Left cardiac atrium (tissue), 4 donors: ENCODE results near the gene LRRC10. TPM values are rescaled to one million over a fixed set of nuclear protein-coding genes. Genes with fewer than 3 reads are reported as not detected.

Experiments
- ATAC-seq, 2 donors: fragments of 200-7000 bp; cut with Tn5 transposase; one replicate each; pipeline ENCODE4 v1.9.1; 2020; ENCODE audit warnings: mild to moderate bottlenecking in 2 of 2, moderate library complexity in 2 of 2
- DNase-seq: peaks from one replicate; pipeline ENCODE4 v3.0.0-alpha.2; 2020
- intact Hi-C, 2 donors: fragments of 100-400 bp; cut with DNase I; formaldehyde crosslinking; loops; one replicate each; pipeline versions ENCODE4 v1.14.1 to v1.15.1; 2022 to 2023
- microRNA-seq, 2 donors: library from miRNA; unstranded; fragments of <30 nt; microRNA quantifications; one replicate each; pipeline ENCODE4 v1.2.0, GENCODE V29; 2020
- total RNA-seq, 2 donors: library from RNA; stranded (reverse); fragmentation: NEBNext Ultra II Directional; extraction: Animal tissue kit (Norgen Biotek cat#: 25700); gene quantifications; one replicate each; pipeline ENCODE4 v1.2.1, GENCODE V29; 2021
- donor health status: DM: no; HTN: yes; CAD: no.
- donor health status: DM: no; HTN: yes; CAD: no; lungs with severe emphysema.
- donor health status: DM: yes; HTN: yes; CAD: no.
- donor health status: Dilated cardiomyopathy.

The LRRC10 gene
- total RNA-seq, 2 donors from 2014 or later = 12.0 to 19.6 TPM

- intact Hi-C loops = loop anchor here in 1 of 2 donors (10.0 kb wide), 1 partner anchor 174 kb away; no protein-coding TSS in a partner anchor
Observed at GRCh38 chr12:69579029-69579428, 31.7 kb downstream of the LRRC10 start.

GRCh38 chr12:69578283-69578682, 32.4 kb downstream of the LRRC10 start:
- DNase-seq (no peak), ATAC-seq (no peak)
- intact Hi-C loops = loop anchor here in 1 of 2 donors (10.0 kb wide), 1 partner anchor 173 kb away; no protein-coding TSS in a partner anchor

More at GRCh38 chr12:69579029-69579428, 31.7 kb downstream of the LRRC10 start:
- ATAC-seq = no peak
- no peak for DNase-seq

- DNase-seq (no peak), ATAC-seq (no peak)
- intact Hi-C loops = loop anchor here in 1 of 2 donors (10.0 kb wide), 1 partner anchor 171 kb away; no protein-coding TSS in a partner anchor
Observed at GRCh38 chr12:69575346-69575745, 35.4 kb downstream of the LRRC10 start.

GRCh38 chr12:69570545-69571399, 39.9 kb downstream of the LRRC10 start:
- intact Hi-C loops = loop anchor here (2.0 to 10.0 kb wide), 3 partner anchors 100 to 166 kb away; partner anchors contain the start of gene FRS2 (in 1 of the 2)
- DNase-seq (peak; percentile 37), ATAC-seq (peak; percentile 76 to 82)

DNA sequence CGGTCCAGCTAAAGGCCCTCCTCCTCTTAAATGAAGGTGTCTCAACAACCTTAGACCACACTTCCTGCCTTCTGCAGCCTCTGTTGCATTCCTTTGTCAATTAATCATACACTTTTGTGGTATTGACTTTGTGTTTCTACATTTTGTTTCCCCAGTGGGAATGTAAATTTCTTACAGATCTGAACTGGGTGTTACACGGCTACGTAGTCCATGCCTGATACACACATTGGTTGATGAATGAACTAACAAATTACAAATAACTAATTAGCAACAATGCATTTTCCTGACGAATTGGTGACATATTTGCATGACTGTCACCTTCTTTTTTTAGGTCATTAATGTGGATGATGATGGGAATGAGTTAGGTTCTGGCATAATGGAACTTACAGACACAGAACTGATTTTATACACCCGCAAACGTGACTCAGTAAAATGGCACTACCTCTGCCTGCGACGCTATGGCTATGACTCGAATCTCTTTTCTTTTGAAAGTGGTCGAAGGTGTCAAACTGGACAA, 40.6 kb downstream of the LRRC10 start:
- ATAC-seq = no peak
- no peak for DNase-seq
- intact Hi-C loops = loop anchor here (2.0 to 10.0 kb wide), 3 partner anchors 99 to 165 kb away; partner anchors contain the start of gene FRS2 (in 1 of the 2)

DNA sequence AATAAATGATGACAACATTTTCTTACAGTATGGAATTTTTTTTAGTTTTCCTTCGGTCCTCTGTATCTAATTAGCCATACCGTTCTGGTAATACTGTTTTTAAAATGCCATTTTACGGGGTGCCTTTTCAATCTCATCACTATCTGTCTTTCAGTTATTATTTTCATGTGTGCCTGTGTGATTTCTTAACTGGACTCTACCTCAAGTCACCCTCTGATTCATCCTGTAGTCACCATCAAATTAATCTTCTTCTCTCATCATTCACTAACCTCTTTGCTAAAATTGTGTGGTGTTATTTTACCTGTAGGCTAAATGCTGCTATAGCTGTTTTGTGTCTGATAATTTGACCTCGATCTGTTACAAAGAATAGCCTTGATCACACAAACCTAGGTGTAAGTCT, 41.5 kb downstream of the LRRC10 start:
- intact Hi-C loops = no loop called here
- DNase-seq = no peak
- ATAC-seq = no peak

DNA sequence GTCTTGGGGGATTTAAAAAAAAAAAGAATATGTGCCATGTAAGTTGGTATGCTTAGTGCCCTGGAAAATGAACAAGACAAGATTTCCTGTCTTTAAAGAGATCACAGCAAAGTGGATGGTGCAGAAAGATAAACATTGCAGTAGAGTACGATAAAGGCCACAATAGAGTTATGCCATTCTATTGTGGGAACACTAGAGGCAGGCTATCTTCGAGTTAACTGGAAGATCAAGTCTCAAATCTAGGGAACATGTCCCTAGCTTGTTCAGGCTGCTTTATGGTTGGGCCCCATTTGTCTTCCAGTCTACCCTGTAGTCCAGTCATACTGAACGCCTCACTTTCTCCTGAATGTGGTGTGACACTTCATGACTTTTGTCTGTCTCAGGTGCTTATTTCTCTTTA, 44.1 kb downstream of the LRRC10 start:
- ATAC-seq (no peak), DNase-seq (no peak)
- intact Hi-C loops = no loop called here

GRCh38 chr12:69563166-69563762, 47.4 kb downstream of the LRRC10 start:
- intact Hi-C loops = no loop called here

More at GRCh38 chr12:69563166-69563762, 47.4 kb downstream of the LRRC10 start:
- no peak for ATAC-seq
- DNase-seq = no peak

Small RNA genes within 50 kb of the gene (microRNA-seq; reads per million reads assigned to microRNA genes)
- gene MIR3913-1 = 0 reads per million in 2 donors
- gene MIR3913-2 = 0 reads per million in 2 donors

Other genes starting within 250 kb of the LRRC10 start
- 10 to 100 TPM; 21.3 to 30.7 TPM for gene FRS2, start 140.5 kb downstream of the LRRC10 start, total RNA-seq
- gene CCT2, start 25.4 kb downstream of the LRRC10 start, total RNA-seq = 100 to 1,000 TPM in 1 of 2 donors, 10 to 100 TPM in 1; 96.8 to 115 TPM
- under 1 TPM in 1 of 2 donors, not detected in 1; 0.29 TPM for gene BEST3, start 88.4 kb upstream of the LRRC10 start, total RNA-seq
- gene RAB3IP, start 128.0 kb upstream of the LRRC10 start, total RNA-seq = 10 to 100 TPM; 16.2 to 26.0 TPM
- under 1 TPM; 0.15 to 0.65 TPM for gene MYRFL, start 214.3 kb upstream of the LRRC10 start, total RNA-seq